ENCODE results near the gene WNT4.

- TF ChIP-seq CTCF (IDR thresholded peaks at IDR 0.05; ENCODE audit: low read depth, low read length) (no peak), EZH2phosphoT487 (IDR thresholded peaks at IDR 0.05; ENCODE audit: low read depth) (no peak)
These were observed 27.6 kb downstream of the WNT4 start for GRCh38 chr1:22115286-22115685.
